Measurements from ENCODE around the gene CD276.
"Not testable (repeated sequence)": the region's sequence is repeated elsewhere in the genome, so short reads cannot be mapped to it uniquely, and the experiment has no call there.

Gene CD276

DNA sequence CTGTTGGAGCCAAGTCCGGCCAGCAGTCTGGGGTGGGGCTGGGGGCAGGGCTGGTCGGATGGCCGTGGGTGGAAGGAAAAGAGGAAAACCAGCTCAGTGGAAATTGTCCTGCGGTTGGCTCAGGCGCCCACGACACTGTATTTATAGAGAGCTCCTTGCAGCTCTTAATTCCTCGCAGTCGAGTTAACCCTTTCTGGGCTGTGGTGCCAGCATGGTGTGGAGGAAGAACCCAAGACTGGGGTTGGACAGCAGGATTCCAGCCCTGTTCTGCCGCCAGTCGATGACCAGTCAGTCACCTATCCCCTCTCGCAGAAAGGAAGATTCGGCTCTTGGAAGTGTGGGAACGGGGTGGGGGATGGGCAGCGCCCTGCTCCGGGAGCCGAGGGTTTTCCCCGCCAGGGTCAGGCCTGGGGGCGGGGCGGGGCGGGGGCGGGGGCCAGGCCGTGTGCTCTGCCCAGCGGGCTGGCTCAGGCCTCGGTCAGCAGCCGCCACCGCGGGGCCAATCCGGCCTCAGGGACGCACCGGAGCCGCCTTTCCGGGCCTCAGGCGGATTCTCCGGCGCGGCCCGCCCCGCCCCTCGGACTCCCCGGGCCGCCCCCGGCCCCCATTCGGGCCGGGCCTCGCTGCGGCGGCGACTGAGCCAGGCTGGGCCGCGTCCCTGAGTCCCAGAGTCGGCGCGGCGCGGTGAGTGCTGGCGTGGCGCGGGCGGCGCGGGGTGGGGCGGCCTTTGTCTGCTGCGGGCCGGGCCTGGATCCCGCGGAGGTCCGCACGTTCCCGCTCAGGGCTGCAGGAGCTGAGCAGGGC is at the start of gene CD276:
CD276 (plus strand) TSS at position 607 of the 804 bp plus-strand sequence. CDS start 15,257 bp downstream, outside the sequence.
- DNase-seq: no peak

DNA sequence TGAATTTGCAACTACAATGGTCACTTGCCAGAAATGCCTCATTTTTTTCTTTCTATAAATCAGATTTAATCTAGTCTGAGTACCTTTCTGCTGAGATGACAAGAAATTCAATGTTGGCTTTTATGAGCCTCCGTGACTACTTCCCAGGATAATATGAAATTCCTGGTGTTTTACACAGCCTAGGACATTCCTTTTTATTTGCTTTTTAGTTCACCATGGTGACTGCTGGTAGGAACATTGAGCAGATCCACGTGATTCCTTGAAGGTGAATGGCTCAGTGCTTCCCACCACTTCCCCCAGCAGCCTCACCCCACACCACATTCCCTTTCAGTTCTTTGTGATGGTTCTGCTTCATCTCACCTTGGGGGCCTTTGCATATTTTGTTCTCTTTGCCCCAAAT is 46.7 kb upstream of the CD276 start:
- DNase-seq: no peak

DNA sequence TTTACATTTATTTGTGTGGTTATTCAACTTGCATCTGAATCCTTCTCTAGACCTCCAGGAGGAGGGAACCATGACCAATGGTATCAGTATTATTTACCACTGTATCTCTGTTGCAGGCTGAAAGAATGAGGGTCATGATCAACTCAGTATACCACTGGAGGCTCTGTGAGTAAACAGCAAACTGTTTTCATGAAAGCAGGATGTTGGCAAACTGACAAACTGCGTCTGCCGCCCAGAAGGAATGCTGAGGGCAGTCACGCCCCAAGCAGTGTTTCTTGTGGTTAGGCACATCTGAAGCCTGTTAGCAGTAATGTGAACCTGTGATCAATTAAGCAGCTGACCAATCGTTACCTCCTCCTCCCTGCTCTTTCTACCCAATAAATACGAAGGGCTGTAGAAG is 44.7 kb upstream of the CD276 start:
- not testable (repeated sequence) for DNase-seq

DNA sequence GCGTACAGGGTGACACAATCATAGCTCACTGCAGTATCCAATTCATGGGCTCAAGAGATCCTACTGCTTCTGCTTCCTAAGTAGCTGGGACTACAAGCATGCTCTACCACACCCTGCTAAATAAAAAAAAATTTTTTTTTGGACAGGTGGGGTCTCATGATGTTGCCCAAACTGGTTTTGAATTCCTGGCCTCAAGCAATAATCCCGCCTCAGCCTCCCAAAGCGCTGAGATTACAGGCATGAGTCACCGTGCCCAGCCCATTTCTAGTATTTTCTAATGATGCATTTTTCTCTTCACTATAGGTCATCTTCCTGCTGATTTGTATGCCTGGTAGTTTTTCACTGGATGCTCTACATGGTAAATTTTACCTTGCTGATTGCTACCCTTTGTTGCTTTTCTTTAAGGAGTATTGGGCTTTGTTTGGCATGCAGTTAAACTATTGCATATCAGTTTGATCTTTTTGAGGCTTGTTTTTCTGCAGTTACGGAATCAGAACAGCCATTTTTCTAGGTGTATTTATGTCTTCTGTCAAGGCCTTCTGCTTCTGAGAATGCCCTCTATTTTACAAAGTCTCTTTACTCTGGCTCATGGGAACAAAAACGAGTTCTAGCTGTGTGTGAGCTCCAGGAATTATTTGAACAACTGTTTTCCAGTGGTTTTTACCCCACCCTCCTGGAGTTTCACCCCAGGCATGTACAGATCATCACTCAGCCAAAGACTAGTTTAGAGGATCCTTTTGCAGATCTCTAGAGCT is 36.7 kb upstream of the CD276 start:
- DNase-seq: no peak

DNA sequence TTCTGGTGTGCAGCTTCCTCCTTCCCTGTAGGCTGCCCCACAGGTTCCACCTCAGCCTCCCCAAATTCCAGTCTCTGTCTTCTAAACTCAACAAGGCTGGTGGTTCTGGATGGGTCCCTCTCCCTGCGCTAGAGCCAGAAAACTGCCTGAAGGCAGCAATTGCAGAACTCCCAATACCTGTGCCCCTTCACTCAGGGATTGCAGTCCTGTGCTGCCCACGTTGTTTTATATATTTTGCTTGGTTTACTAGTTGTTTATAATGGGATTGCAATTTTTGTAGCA is 36.2 kb upstream of the CD276 start:
- no peak for DNase-seq

DNA sequence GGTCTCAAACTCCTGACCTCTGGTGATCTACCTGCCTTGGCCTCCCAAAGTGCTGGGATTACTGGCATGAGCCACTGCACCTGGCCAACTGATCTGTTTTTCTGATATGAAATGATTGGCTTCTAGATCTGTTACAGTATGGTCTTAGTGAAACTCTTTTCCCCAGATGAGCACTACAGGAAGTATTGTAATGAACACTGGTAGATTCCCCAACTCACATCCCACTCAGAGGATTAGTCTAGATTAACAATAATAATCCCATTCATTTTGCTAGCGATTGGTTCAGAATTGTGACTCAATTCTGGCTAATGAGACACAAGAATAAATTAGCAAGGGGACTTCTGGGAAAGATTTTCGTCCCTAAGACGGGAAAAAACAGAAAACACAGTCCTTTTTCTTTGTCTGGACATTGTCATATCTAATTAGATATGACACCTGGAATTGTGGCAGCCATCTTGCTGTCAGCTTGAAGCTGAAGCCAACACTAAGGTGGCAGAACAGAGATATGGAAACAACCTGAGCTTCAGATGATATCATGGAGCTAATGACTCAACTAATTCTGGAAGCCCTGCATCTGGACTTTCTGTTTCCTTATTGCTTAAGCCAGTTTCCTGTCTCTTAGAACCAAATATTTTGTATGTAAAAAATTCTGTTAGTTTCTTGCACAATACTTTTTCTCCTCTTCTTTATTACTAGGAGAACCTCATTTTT is 33.6 kb upstream of the CD276 start:
- no peak for DNase-seq

DNA sequence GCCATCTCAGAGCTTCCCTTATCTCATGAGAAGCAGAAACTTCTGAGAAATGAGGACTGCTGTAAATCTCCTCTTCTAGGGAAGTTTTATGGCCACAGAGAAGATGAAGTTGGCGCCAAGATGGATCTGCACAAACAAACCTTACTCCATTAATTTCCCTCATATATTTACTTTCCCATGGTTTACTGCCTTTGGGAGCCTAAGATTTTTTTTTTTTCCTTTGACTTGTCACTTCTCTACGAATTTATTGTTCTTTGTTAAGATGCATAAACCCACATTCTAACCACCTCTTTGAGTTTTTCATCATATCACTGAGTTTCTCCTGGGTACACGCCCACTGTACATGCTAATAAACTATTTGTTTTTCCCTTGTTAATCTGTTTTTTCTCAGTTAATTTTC is 29.5 kb upstream of the CD276 start:
- DNase-seq: no peak

DNA sequence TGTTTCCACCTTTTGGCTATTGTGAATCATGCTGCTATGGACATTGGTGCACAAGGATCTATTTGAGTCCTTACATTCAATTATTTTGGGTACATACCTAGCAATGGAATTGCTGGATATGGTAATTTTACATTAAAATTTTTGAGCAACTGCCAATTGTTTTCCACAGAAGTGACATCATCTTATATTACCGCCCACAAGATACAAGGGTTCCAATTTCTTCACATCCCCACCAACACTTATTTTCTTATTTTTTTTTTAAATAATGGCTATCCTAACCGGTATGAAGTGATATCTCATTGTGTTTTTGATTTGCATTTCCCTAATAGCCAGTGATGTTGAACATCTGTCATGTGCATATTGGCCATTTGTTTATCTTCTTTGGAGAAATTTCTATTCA is 28.5 kb upstream of the CD276 start:
- DNase-seq: no peak

DNA sequence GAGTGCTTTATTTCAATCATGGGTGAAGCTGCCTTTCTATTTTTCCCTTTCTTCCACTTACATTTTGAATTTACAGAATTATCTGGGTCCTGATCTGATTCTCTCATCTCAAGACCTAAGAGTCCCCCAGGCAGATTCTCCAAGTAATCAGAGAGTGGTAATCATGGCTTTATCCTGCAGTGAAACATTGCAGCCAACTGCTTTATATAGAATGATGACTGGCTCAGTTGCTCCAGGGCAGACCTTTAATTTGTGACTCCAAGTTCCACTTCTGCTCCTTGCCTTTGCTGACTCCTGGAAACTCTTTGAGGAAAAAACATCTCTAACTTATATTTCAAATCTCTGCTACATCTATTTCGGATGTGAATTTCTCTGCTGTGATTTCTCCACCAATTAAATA is 25.5 kb upstream of the CD276 start:
- DNase-seq: no peak

DNA sequence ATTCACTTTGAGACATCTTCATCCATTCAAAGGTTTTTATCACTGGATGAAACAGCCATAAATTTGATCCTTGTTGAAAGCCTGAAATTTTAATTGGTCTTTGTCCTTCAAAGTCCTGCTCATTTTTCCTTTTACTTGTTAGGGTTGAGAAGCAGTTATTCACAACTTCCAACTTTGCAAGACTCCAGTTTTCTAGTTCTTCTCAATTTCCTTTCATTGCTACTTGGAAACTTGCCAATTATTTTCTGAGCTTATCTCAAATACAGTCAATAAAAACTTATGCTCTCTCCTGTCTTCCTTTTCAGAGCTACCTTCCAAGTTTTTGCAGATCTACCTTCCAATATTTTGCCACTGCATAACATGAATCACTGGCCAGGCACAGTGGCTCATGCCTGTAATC is 23.7 kb upstream of the CD276 start:
- no peak for DNase-seq

DNA sequence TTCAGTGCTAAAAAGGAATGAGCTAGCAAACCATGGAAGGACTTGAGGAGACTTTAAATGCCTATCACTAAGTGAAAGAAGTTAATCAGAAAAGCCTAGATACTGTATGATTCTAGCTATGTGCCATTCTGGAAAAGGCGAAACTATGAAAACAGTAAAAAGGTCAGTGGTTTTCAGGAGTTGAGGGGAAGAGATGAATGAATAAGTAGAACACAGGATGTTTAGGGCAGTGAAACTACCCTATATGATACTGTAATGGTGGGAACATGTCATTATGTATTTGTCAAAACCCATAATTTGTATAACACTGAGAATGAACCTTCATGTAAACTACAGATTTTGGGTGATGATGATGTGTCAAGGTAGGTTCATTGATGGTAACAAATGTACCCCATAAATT is 9.6 kb upstream of the CD276 start:
- DNase-seq: no peak

DNA sequence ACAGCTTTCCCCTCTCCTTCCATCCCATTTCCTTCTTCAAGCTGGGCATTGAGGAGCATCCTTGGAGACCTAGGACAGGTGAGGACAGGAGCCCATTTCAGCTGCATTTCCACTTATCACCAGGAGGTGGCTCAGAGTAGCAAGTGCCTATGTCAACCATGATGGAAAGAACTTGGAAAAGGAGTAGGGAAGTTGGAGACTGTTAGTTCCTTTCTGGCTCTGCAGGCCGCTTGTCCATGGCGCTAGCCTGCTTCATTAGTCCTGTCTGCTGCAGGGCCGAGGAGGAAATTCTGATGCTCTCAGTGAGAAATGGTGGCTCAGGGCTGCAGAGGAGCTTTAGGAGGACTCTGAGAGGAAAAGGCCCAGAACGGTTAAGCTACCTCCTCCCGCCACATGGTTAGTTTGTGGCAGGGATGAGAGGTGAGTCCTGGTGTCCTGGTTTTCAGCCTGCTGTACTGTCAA is 7.0 kb upstream of the CD276 start:
- DNase-seq: peak; percentile 36

DNA sequence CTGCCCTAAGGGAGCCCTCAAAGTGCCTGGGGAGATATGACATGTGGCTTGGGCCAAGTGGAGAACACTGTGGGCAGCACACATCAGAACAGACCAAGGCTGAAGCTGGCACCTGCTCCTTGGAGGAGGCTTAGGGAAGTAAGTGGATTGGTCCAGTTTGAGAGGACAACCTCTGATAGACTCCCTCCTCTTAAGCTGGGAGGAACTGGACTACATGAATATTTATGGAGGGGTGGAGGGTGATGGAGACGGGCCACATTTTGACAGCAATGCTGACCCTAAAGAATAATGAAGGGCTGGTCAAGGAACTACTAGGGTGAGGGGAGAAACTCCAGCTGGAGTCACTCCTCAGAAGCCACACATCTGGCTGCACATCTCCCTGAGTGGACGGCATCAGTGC is 6.5 kb upstream of the CD276 start:
- no peak for DNase-seq

DNA sequence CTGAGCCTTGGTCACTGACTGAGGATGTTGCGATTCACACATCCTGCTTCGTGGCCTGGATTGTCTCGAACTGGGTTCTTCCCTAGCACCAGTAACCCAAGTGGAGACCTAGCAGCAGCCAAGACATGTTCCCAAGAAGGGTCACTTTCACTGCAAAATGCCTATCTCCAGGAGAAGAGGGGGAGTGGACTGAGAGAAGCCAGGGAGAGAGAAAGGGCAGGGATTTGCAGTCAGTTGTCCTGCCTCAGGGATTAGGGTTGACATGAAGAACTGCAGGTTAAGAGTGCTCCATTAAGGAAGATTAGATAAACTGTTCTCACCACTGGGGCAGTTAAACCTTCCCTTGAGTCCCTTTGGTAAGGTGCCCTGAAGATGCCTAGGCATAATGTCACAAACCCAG is 5.7 kb upstream of the CD276 start:
- DNase-seq: no peak

DNA sequence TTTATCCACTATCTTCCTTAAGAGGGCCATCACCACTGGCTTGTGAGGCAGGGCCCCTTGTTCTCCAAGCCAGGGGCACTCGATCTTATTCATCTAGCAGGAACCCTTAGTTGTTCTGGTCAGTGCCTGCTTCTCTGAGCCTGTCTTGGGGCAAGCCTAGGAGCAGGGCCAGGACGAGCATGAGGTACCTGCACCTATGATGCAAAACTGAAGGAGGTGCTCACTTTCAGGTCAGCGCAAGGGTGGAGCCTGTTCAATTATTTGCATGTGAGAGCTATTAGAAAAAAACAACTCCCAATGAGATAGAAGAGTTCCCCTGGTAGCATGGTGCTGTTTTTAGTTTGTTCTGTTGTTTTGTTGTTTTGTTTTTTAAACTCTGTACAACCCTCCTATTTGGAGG is 5.0 kb upstream of the CD276 start:
- no peak for DNase-seq

DNA sequence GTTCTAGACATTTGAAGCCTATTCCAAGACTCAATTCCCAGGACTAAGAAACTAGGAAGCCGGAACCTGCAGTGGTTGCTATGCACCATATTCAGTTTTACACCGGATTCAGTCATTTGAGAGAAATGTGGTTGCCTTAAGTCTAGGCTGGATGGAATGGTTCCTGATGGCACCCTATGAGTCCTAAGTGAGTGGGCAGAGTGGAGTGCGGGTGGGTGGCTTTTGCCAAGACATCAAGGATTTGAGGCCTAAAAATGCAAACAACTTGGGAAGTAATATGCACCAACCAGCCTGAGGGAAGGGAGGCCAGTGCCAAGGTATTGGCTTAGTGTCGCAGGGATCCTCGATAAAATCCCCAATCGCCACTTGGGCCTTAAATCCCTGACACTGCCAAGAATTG is 4.2 kb upstream of the CD276 start:
- DNase-seq: no peak

DNA sequence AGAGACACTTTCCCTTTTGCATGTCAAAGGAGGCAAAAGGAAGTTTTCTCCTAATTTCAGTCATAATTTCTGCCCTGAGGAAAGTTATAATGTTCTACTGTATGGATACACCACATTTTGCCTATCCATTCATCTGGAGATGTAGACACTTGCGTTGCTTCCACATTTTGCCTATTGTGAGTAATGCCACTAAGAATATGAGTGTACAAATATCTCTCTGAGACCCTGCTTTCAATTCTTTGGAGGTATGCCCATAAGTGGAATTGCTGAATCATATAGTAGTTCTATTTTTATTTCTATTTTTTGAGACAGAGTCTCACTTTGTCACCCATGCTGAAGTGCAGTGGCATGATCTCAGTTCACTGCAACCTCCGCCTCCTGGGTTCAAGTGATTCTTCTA is 3.6 kb upstream of the CD276 start:
- DNase-seq: no peak

DNA sequence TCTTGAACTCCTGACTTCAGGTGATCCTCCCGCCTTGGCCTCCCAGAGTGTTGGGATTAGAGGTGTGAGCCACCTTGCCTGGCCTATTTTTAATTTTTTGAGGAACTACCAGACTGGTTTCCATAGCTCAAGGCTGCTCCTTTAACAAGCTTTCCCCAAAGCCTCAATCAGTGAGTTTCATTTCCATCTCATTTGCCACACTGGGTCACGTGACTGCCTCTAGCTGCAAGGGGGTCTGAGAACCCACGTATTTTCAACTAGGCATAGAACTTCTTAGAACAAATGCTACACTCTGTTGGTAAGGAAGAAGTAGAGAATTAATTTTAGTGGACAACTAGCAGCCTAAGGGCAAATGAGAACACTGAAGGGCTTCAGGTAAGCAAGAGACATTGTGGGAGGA is 3.1 kb upstream of the CD276 start:
- DNase-seq: no peak

DNA sequence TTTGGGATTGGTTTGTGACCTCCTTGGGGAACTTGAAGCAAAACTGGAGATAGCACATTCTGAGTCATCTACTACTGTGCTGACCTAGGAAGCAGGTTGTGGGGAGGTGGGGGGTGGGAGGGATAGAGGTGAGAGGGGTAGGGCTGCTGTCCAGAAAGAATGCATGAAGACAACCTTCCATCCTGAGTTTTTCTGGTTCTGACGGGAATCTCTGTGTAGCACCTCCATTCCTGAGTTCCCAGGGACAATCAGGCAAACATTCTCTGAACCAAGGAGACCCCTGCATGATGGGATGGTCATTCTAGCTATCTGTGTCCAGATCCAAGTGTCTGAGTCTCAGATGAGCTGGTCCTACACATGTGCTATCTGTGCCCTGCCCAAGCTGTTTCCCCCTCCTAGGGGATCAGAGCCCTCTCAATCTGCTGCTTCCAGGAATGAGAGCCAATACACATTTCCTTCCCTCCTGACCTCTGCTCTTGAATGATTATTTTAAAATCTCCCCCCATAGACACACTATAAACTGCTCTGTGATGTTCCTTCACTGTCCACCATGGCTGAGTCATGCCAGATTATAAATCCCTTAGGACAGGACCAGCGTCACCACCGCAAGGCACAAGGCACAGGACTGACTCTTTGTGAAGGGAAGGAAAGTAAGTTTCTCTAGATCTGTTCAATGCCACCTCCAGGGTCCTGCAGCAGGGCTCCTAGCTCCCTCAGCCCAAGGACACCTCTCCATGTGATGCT is 2.2 kb upstream of the CD276 start:
- DNase-seq: no peak

DNA sequence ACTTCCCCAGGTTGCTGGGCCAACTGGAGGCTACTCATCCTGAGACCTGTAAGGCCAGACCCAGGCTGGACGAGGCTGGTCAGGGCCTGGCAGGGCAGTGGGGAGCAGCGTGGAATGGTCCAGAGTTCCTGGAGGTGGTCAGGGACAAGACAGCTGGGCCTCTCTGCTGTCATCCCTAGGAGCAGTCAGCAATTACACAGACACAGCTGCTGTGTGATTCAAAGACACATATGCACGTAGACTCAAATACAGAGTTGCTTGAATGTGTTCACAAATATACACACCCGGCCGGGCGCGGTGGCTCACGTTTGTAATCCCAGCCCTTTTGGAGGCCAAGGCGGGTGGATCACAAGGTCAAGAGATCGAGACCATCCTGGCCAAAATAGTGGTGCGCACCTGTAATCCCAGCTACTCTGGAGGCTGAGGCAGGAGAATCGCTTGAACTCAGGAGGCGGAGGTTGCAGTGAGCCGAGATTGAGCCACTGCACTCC is 1.5 kb upstream of the CD276 start:
- DNase-seq: no peak

DNA sequence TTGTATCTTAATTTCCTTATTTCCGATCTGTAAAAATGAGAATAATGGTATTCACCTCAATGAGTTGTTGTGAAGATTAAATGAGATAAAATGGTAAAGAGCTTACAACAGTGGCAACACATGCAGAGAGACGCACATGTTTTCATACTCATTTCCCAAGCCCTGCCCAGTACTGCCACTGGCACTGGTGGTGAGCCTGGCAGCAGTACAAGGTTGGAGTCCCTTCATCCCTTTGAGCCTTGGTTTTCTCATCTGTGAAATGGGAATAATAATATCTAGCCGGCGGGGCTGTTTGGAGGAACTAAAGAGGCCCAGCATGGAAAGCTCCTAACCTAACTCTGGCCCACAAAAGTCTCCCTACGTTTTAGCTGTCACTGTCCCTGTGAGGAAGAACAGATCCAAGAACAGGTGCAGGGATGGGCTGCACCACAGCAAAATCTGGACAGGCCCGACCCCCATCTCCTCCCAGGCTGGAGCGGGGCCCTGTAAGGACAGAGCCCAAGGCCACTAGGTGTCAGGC is 866 bp upstream of the CD276 start:
- no peak for DNase-seq

DNA sequence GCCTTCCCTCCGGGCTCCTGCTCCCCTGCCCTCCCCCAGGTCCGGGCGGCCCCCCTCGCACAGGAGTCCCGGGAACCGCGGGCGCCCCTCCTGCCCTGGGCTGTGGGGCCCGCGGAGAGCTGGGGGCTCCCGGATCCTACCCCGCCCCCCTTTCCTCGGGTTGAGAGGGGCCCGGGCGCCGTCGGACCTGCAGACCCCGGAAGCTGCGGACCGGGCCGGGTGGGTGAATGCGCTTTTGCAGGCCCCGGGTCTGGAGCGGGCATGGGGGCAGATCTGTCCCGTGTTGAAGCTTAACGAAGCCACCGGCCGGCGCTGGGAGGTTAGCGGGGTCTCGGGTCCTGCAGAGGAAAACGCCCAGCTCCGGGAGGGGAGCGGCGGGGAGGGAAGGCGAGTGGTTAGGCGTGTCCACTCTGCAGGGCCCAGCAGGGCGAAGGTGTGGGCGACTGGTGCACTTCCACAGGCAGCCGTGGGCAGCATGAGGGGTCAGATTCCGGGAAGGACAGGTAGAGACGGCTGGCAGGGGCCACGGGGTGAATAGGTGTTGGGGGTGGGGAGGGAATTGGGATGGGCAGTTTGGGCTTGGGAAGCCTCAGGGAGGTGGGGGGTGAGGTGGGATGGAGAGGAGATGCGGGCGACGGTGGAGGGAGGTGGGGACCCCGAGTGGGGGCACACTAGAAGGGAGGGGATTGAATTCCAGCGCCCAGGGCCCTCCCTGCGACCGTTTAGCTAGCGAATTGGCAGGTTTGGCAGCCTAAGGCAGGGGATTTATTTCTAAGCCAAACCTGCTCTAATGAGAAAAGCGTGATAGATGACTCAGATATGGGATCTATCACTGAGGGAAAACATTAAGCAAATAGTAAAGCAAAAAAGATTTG is 635 bp downstream of the CD276 start:
- DNase-seq: no peak
